LoVo (cell line): ENCODE results near the gene PLA2G3.

Source experiments
- DNase-seq: peaks from one replicate; pipeline ENCODE4 v3.0.0-alpha.2; 2016; ENCODE audit warnings: low spot score

Gene PLA2G3

DNA sequence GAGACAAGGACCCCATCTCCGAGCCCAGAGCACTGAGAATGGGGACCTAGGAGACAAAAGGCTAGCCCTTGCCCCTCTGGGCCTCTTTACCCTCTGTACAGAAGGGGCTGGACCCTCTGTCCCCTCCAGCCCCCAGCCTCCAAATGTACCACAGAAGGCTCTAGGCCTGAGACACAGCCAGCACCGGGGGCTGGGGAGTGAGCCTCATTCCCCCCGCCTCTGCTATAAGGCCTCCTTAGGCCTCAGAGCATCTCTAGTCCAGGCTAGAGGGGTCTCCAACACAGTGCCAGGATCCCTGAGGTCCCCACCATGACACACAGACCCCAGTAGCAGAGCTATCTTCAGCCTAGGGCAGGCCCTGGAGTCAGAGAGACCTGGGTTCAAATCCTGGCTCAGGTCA lies 54.4 kb downstream of the PLA2G3 start:
- DNase-seq, result no peak

DNA sequence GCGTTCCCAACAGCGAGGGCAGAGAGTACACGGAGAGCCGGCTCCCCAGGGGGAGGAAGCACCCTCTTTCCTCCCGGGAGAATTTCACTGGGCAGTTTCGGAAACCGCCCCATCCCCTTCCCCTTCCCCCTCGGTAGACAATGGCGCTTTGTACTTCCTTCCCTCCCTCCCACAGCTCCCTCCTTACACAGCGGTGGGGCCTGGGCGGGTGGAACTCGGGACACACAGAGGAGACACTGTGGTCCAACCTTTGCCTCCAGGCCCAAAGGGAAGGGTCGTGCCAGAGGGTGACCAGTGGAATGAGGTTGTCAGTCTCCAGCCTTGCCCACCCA lies 54.8 kb downstream of the PLA2G3 start:
- no peak for DNase-seq

DNA sequence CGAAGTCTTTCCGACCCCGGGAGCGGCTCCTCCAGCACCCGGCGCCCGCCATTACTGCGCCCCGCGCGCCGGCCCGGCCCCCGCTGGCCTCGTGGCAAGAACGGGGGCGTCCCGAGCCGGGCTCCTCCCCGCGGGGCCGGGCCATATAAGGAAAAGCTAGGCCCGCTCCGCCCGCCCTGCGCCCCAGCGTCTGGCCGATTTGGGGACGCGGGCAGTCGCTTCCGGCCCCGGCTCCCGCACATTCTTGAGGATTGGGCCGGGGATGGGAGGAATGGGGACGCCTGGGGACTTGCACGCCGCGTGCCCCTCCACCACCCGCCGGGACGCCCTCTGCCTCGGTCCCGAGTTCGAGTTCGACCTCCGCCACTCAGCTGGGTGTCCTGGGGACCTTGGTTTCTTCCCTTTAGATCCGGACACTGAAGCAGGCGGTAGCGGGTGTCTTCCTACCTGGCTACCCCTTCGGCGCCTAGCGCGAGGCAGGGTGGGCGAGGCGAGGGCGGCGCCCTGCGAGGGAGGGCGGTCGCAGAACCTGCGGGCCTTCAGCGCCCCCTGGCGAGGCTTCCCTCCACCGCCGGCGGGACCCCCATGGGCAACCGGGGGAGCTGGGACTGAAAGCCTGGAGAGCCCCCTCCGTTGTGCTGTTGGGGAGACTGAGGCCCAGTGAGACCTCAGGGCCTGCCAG lies 55.4 kb downstream of the PLA2G3 start:
- DNase-seq, result peak; percentile 81
